B cell (primary cell): Measurements from ENCODE around the gene UBASH3B.

Experiments used
- EZH2 ChIP-seq: IDR thresholded peaks from 2 replicates; pipeline ENCODE4 v1.6.1; 2012; ENCODE audit warnings: borderline replicate concordance, low read depth, mild to moderate bottlenecking, moderate library complexity, low read length; ENCODE audit not compliant: insufficient read depth, poor library complexity, severe bottlenecking
- TF ChIP-seq, protein P1 (sequence below): fragments of 200-600 bp; IDR thresholded peaks from one replicate; pipeline ENCODE4 v1.8.0; 2022; ENCODE audit warnings: antibody characterized with exemption, mild to moderate bottlenecking

DNA sequence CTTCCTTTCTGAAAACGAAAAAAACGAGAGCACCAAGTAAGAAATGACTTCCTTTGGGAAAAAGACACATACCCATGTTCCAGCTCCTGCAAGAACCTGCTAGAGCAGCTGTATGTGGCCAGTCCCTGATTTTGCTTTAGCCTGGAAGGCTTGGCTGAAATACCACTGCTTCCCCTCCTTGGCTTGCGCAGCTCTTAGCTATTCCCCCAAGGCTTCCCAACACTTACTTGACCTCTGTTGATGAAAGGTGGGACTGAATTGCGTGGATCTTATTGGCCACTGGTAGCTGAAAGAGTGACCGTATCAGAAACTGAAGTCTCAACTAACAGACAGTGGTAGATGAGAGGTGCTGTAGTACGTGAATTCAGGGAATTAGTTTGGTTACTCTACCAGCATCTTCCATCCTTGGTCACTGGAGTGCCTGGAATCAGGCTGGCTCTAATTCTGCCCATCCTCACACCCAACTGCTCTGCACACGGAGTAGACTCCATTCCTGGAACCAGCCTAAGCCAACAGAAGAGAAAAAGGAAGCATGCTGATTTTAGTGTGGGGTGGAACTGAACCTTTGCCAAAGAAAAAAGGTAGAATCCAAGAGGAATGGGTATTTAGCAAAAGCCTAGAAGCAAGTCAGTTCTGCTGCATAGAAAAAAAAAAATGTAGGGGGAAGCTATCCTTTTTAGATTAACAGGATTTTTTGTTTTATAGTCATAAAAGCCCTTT is 109.0 kb downstream of the UBASH3B start:
- no peak for TF ChIP-seq EZH2
- TF ChIP-seq, protein P1, sequence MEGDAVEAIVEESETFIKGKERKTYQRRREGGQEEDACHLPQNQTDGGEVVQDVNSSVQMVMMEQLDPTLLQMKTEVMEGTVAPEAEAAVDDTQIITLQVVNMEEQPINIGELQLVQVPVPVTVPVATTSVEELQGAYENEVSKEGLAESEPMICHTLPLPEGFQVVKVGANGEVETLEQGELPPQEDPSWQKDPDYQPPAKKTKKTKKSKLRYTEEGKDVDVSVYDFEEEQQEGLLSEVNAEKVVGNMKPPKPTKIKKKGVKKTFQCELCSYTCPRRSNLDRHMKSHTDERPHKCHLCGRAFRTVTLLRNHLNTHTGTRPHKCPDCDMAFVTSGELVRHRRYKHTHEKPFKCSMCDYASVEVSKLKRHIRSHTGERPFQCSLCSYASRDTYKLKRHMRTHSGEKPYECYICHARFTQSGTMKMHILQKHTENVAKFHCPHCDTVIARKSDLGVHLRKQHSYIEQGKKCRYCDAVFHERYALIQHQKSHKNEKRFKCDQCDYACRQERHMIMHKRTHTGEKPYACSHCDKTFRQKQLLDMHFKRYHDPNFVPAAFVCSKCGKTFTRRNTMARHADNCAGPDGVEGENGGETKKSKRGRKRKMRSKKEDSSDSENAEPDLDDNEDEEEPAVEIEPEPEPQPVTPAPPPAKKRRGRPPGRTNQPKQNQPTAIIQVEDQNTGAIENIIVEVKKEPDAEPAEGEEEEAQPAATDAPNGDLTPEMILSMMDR: no peak
